HG03039 (cell line): Measurements from ENCODE around the gene RASAL2.

Experiments used
- ATAC-seq: cut with Tn5 transposase; IDR thresholded peaks from one replicate; pipeline ENCODE4 v1.9.1; 2021; ENCODE audit warnings: mild to moderate bottlenecking, moderate library complexity; ENCODE audit not compliant: unreplicated experiment

RASAL2 gene

DNA sequence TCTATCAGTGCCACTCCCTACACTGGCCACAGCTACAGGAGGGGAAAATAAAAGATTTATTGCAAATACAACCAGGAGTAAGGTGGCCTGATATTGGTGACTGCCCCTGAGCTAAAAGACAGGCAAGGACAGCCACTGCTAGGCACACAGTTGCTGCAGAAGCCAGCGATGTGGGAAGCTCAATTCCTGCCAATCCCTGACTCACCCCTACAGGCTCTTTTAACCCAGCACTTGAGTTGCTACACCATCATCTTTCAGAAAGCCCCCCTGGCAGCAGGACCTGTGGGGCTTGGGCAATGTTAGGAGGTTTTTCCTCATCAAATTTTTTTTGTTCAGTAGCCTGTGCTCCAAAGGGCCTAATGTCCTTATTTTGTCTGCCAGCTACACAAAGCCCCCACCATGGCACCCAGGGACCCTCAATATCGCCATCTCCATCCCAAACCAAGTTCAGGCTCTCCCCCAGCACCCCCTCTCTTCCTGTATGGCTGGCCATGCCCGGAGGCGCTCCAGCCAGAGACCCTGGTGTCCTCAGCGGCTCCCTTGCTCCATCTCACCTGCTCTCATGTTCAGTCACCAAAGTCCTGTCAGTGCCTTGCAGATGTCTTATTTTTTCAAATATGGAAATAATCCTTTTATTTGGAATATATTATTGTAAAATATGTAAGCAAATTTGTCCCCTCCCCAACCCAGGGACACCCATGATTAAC is 389.5 kb downstream of the RASAL2 start:
- no peak for ATAC-seq

- no peak for ATAC-seq
Measured at GRCh38 chr1:178484698-178485225, 390.9 kb downstream of the RASAL2 start.

- ATAC-seq = no peak
Measured at GRCh38 chr1:178485541-178485981, 391.7 kb downstream of the RASAL2 start.

- no peak for ATAC-seq
Measured at GRCh38 chr1:178486100-178487069, 392.5 kb downstream of the RASAL2 start.

DNA sequence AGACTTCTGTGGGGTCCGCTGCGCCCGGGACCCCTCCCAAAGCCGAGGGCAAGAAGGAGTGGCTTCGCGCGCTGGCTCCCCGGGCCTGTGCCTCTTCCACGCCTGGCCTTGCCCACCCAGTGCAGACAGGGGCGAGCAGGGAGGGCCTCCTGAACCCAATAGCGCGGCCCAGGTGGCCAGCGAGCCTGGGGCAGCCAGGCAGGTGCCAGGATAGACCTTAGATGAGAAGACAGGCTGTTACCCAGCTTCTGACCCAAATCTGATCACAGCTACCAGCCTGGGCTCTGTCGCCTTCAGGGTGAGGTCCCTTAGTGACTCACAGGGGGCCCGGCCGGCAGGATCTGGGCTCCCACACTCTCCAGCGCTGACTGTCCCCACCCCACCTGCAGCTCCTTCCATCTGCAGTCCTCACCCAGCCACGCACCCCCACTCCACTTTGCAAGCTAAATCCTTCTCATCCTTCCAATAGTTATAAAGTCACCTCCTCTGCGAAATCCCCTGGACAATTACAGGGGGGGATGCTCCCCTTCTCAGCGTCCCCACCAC is 393.2 kb downstream of the RASAL2 start:
- ATAC-seq = no peak

DNA sequence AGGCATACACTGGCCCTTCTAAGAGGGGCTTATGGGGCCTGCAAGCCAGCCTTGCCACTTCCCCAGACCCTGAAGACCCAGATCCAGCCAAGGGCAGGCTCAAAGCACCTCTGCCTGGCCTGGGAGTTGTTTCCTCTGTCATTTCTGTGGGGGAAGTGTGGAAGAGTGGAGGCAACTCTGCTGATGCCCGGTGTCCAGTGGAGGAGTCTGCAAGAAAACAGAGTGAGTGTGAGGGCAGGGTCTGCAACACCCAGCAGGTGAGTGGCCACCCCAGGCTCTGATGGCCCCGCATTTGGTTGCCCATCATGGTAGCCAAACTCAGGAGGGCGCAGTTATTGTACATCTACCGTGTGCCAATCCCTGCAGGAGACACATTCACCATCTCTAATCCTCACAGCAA is 394.5 kb downstream of the RASAL2 start:
- ATAC-seq = no peak

GRCh38 chr1:178489399-178489798 is 395.5 kb downstream of the RASAL2 start:
- no peak for ATAC-seq

GRCh38 chr1:178490136-178490535 is 396.2 kb downstream of the RASAL2 start:
- no peak for ATAC-seq

- no peak for ATAC-seq
Measured at GRCh38 chr1:178490967-178491366, 397.1 kb downstream of the RASAL2 start.

- no peak for ATAC-seq
Measured at GRCh38 chr1:178491721-178492120, 397.8 kb downstream of the RASAL2 start.

- no peak for ATAC-seq
Measured at GRCh38 chr1:178492341-178492740, 398.4 kb downstream of the RASAL2 start.

- no peak for ATAC-seq
Measured at GRCh38 chr1:178493301-178493741, 399.4 kb downstream of the RASAL2 start.

DNA sequence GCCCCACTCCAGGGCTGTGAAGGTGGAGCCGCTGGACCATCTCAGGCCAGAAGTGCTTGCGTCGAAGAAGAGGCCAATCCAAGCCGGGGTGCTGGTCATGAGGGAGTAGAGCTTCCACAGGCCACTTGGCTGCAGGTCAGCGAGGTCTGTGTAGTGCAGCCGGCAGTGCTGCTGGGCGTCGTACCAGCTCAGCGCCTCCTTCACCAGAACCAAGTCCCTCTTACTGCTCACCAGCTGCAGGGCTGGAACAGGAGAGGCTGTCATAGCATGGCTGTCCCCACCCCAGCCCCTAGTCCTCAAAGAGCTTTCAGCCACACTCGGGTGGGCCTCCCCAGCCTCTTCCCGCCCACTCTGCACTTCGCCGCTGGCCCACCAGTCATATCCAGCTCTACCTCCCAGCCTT is 400.7 kb downstream of the RASAL2 start:
- no peak for ATAC-seq

DNA sequence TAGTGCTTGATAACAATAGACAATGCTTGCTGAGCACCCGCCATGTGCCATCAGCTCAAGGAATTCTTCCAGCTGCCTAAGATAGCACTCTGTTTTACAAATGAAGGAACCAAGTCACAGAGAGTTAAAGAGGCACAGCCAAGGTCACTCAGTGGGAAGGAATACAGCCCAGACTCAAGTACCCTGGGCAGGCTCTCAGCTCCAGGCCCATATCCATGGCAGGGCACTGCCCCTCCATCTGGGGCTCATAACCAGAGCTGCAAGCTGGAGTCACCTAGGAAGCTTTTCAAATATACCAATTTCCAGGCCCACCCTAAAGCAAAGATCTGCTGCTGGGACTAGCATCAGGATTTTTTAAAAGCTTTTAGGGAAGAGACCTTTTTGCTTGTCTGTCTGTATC is 401.3 kb downstream of the RASAL2 start:
- ATAC-seq = no peak

- no peak for ATAC-seq
Measured at GRCh38 chr1:178495741-178496409, 402.0 kb downstream of the RASAL2 start.

DNA sequence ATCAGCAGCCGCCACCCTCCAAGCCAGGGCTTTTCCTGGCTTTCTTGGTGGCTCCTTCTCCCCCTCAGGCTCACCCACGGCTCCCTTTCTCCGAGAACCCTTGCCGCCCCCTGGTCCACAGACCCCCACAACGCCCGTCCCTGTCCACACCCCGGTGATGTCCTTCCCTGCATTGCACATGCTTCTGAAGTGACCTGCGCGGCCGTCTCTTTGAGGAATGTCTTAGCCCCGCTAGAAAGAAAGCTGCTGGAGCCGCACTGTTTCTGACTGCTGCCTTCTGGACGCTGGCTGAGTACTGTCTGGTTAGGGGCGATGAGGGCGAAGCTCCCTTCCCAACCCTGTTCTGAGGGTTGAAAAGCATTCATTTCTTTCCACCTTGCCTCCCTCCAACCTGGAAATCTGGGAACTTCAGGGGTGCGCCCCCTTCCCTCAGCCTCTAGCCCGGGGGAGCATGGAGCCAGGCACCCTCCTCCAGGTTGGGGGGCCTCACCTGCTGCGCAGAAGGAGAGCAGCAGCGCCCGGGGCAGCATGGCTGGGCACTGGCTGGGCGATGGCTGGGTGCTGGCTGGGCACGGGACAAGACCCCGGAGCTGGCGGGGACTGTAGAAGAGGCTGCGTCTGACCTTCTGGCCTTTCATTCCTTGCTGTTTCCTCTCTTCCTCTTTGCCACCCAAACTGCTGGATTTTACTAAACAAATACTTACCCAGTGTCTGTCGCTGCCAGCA is 402.7 kb downstream of the RASAL2 start, which contains the start of gene CLEC20A:
Gene CLEC20A (minus strand): TSS at position 555 of the 726 bp plus-strand sequence. CDS start 25 bp downstream, at position 530.
- no peak for ATAC-seq

DNA sequence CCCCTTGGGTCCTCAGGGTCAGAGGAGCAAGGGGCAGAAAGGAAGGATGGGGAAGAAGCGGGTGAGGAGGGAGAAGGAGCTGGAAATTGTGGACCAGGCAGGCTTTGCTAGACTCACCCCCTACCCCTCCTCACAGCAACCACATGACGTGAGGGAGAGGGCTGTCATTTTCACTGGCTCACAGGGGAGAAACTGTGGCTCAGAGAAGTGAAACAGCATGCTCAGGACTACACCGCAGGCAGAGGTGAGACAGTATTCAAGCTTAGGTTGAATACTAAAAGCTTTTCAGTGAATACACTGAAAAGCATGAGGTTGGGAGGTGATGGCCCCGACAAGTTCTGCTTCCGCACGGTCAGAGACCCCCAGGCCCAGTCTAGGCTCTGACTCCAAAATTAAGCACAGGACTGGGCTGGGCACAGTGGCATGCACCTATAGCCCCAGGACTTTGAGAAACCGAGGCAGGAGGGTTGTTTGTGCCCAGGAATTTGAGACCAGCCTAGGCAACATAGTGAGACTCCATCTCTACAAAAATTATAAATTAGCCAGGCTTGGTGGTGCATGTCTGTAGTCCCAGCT is 404.1 kb downstream of the RASAL2 start:
- no peak for ATAC-seq

- ATAC-seq = no peak
Measured at GRCh38 chr1:178498896-178499675, 405.2 kb downstream of the RASAL2 start.
